Measurements from ENCODE around the gene ACSS2.

GRCh38 chr20:34842143-34842542, 34.3 kb upstream of the ACSS2 start:
- TF ChIP-seq, protein P1, sequence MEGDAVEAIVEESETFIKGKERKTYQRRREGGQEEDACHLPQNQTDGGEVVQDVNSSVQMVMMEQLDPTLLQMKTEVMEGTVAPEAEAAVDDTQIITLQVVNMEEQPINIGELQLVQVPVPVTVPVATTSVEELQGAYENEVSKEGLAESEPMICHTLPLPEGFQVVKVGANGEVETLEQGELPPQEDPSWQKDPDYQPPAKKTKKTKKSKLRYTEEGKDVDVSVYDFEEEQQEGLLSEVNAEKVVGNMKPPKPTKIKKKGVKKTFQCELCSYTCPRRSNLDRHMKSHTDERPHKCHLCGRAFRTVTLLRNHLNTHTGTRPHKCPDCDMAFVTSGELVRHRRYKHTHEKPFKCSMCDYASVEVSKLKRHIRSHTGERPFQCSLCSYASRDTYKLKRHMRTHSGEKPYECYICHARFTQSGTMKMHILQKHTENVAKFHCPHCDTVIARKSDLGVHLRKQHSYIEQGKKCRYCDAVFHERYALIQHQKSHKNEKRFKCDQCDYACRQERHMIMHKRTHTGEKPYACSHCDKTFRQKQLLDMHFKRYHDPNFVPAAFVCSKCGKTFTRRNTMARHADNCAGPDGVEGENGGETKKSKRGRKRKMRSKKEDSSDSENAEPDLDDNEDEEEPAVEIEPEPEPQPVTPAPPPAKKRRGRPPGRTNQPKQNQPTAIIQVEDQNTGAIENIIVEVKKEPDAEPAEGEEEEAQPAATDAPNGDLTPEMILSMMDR (conservative IDR thresholded peaks at IDR 0.05) = no peak
- no peak for TF ChIP-seq ZFX (IDR thresholded peaks at IDR 0.05)

Data from C4-2B (cell line).